Stimulated activated naive CD8-positive, alpha-beta T cell treated with anti-CD3 and anti-CD28 coated beads, Interleukin-15, Interleukin-2, amounts not matched to agents 100 ng/mL and 50 ng/mL, for 24 hours (primary cell): ENCODE results near the gene EYA2.

ENCODE experiments used
- H3K27ac Mint-ChIP-seq: one replicate; pipeline ENCODE4 v1.8.0; 2021; ENCODE audit warnings: mild to moderate bottlenecking, mixed read lengths
- H3K27me3 Mint-ChIP-seq: one replicate; pipeline ENCODE4 v1.8.0; 2021; ENCODE audit warnings: mixed read lengths
- H3K36me3 Mint-ChIP-seq: one replicate; pipeline ENCODE4 v1.8.0; 2021; ENCODE audit warnings: low read depth, mixed read lengths
- H3K4me1 Mint-ChIP-seq: one replicate; pipeline ENCODE4 v1.8.0; 2021; ENCODE audit warnings: low read depth, mixed read lengths
- H3K4me3 Mint-ChIP-seq: one replicate; pipeline ENCODE4 v1.8.0; 2021; ENCODE audit warnings: mild to moderate bottlenecking, mixed read lengths
- H3K9me3 Mint-ChIP-seq: one replicate; pipeline ENCODE4 v1.8.0; 2021; ENCODE audit warnings: mixed read lengths

The EYA2 gene

GRCh38 chr20:46933150-46933549 lies 38.5 kb downstream of the EYA2 start:
- no peaks in the 10 kb centered on the region for H3K4me1 Mint-ChIP-seq
- H3K4me3 Mint-ChIP-seq = no peak overlapping the region
- H3K27ac Mint-ChIP-seq = no peak overlapping the region
- H3K9me3 Mint-ChIP-seq = no peaks in the 10 kb centered on the region
- H3K27me3 Mint-ChIP-seq = peaks cover 12% of the 10 kb centered on the region
- H3K36me3 Mint-ChIP-seq = no peaks in the 10 kb centered on the region

DNA sequence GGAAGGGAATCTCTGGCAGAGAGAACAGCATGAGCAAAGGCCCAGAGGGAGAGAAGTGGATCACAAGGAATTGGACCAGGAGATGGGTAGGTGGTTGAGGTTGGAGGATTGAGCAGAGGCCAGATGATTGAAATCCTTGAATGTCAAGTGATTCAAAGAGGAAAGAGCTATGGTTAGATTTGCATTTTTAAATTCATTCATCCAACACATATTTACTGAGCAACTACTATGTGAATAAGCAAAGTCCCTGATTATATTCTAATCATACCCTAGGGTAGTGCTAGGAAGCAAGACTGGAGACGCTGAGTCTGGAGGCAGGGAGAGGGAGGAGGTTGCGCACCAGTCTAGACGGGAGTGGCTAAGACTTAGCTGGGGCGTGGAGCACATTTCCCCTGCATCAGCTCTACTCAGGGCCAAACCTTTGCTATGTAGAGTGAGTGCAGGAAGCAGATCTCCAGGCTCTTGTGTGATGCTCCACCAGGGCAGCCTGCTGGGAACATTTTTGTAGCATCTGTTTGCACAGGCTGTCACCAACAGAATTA lies 40.2 kb downstream of the EYA2 start:
- no peak overlapping the region for H3K27ac Mint-ChIP-seq
- no peaks in the 10 kb centered on the region for H3K9me3 Mint-ChIP-seq
- no peaks in the 10 kb centered on the region for H3K4me1 Mint-ChIP-seq
- H3K36me3 Mint-ChIP-seq = no peaks in the 10 kb centered on the region
- H3K27me3 Mint-ChIP-seq = peaks cover 13% of the 10 kb centered on the region
- H3K4me3 Mint-ChIP-seq = no peak overlapping the region

DNA sequence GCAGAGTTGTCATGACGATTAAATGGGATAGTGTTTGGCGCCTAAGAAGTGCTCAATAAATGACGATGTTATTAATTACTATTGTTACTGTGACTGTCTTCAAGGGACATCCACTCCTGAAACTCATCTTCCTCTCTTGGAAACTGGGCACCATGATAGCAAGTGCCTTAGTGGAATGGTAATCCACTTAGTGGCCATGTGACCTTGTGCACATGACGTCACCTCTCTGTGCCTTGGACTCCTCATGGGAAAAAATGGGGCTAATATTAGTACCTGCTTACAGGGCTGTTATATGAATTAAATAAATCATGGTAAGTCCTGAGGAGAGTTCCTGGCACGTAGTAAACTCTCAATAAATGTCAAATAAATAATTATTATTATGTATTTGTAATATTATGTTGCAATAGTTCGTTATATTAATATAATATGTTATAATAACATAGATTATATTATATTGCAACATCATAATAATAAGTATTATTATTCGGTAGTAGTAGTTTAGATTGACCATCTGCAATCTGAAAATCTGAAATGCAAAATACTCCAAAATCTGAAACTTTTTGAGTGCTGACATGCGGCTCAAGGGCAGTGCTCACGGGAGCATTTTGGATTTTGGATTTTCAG lies 40.9 kb downstream of the EYA2 start:
- Mint-ChIP-seq H3K9me3 (no peaks in the 10 kb centered on the region), H3K36me3 (no peaks in the 10 kb centered on the region), H3K4me1 (no peaks in the 10 kb centered on the region), H3K4me3 (no peak overlapping the region), H3K27me3 (peaks cover 13% of the 10 kb centered on the region), H3K27ac (no peak overlapping the region)

- H3K4me1 Mint-ChIP-seq = no peaks in the 10 kb centered on the region
- H3K27ac Mint-ChIP-seq = no peak overlapping the region
- H3K9me3 Mint-ChIP-seq = no peaks in the 10 kb centered on the region
- H3K27me3 Mint-ChIP-seq = peaks cover 13% of the 10 kb centered on the region
- no peak overlapping the region for H3K4me3 Mint-ChIP-seq
- no peaks in the 10 kb centered on the region for H3K36me3 Mint-ChIP-seq
Observed at GRCh38 chr20:46936415-46937156, 41.9 kb downstream of the EYA2 start.

DNA sequence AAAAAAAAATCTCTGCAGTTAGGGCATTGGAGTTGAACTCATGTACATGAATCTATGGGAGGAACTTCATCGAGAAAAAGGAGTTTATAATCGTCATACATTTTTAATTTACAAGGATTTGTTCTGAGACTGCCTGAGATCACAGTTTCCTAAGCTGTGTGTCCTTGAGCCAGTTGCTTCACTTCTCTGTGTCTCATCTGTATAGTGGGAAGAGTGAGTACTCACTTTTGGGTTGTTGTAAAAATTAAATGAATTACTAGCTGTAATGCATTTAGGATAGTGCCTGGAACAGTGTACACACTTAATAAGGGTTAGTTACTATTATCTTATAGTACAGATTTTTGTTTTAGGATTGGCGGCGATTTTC lies 42.5 kb downstream of the EYA2 start:
- Mint-ChIP-seq H3K4me1 (no peaks in the 10 kb centered on the region), H3K4me3 (no peak overlapping the region), H3K27ac (no peak overlapping the region), H3K9me3 (no peaks in the 10 kb centered on the region), H3K27me3 (peaks cover 13% of the 10 kb centered on the region), H3K36me3 (no peaks in the 10 kb centered on the region)

GRCh38 chr20:46937533-46938226 lies 43.0 kb downstream of the EYA2 start:
- peaks cover 13% of the 10 kb centered on the region for H3K27me3 Mint-ChIP-seq
- H3K27ac Mint-ChIP-seq = no peak overlapping the region
- H3K4me3 Mint-ChIP-seq = no peak overlapping the region
- no peaks in the 10 kb centered on the region for H3K36me3 Mint-ChIP-seq
- no peaks in the 10 kb centered on the region for H3K9me3 Mint-ChIP-seq
- H3K4me1 Mint-ChIP-seq = no peaks in the 10 kb centered on the region

DNA sequence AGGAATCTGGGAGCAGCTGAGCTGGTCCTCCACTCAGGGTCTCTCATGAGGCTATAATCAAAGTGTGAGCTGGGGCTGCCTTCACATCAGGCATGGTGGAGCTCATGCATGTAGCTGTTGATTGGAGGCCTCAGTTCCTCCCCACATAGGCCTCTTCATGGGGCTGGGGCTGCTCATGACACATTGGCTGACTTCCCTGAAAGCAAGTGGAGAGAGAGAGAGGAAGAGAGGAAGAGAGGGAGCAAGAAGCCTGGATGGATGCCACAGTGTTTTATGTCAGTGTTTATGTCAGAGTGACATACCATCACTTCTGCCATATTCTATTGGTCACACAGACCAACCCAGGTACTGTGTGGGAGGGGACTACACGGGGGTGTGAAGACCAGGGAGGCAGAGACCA lies 43.8 kb downstream of the EYA2 start:
- no peaks in the 10 kb centered on the region for H3K36me3 Mint-ChIP-seq
- no peak overlapping the region for H3K27ac Mint-ChIP-seq
- H3K4me1 Mint-ChIP-seq = no peaks in the 10 kb centered on the region
- no peaks in the 10 kb centered on the region for H3K9me3 Mint-ChIP-seq
- H3K27me3 Mint-ChIP-seq = peaks cover 13% of the 10 kb centered on the region
- H3K4me3 Mint-ChIP-seq = no peak overlapping the region

- Mint-ChIP-seq H3K36me3 (no peaks in the 10 kb centered on the region), H3K27me3 (peaks cover 13% of the 10 kb centered on the region), H3K9me3 (no peaks in the 10 kb centered on the region)
Observed at GRCh38 chr20:46939031-46939965, 44.7 kb downstream of the EYA2 start.

DNA sequence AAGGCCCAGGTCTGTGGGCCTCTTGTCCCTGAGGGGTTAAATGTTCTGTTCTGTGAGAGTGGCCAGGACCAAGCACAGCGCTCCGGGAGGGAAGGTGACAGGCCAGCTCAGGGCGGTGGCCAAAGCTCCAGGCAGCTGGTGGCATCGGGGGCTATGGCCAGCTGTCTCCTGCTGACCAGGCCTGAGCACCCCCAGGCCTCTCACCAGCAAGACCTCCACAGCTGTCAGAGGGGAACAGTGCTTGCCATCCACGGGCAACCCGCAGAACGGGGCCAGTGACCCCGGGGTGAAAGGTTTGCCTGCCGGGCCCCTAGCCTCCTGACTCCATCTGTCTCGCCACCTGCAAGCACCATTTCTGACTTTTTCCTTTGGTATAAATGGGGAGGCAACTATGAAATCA lies 46.0 kb downstream of the EYA2 start:
- Mint-ChIP-seq H3K9me3 (no peaks in the 10 kb centered on the region), H3K4me3 (no peak overlapping the region), H3K27me3 (peaks cover 8% of the 10 kb centered on the region), H3K36me3 (no peaks in the 10 kb centered on the region), H3K27ac (no peak overlapping the region), H3K4me1 (no peaks in the 10 kb centered on the region)

More at GRCh38 chr20:46939031-46939965, 44.7 kb downstream of the EYA2 start:
- Mint-ChIP-seq H3K27ac (no peak overlapping the region), H3K4me3 (no peak overlapping the region), H3K4me1 (no peaks in the 10 kb centered on the region)

DNA sequence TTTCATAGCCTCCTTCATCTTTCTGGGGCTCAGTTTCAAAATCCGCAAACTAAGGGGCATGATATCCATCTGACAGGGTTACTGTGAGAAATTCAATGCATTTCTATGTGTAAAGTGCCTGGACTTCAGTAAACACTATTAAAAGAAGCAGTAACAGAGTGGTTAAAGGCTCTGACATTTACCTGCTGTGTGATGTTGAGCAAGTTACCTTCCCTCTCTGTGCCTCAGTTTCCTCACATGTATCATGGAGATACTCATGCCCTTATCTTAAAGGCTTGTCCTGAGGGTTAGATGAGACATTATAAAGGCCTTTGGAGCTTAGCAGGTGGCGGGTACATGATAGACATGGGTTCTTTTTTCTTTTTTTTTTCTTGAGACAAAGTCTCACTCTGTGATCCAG lies 46.8 kb downstream of the EYA2 start:
- H3K27me3 Mint-ChIP-seq = peaks cover 8% of the 10 kb centered on the region
- H3K4me1 Mint-ChIP-seq = no peaks in the 10 kb centered on the region
- no peak overlapping the region for H3K4me3 Mint-ChIP-seq
- no peaks in the 10 kb centered on the region for H3K36me3 Mint-ChIP-seq
- H3K9me3 Mint-ChIP-seq = no peaks in the 10 kb centered on the region
- H3K27ac Mint-ChIP-seq = no peak overlapping the region

- Mint-ChIP-seq H3K9me3 (peaks cover 4% of the 10 kb centered on the region), H3K4me1 (no peaks in the 10 kb centered on the region), H3K27ac (no peak overlapping the region), H3K4me3 (no peak overlapping the region), H3K27me3 (peaks cover 13% of the 10 kb centered on the region), H3K36me3 (no peaks in the 10 kb centered on the region)
Observed at GRCh38 chr20:46943861-46944591, 49.4 kb downstream of the EYA2 start.

DNA sequence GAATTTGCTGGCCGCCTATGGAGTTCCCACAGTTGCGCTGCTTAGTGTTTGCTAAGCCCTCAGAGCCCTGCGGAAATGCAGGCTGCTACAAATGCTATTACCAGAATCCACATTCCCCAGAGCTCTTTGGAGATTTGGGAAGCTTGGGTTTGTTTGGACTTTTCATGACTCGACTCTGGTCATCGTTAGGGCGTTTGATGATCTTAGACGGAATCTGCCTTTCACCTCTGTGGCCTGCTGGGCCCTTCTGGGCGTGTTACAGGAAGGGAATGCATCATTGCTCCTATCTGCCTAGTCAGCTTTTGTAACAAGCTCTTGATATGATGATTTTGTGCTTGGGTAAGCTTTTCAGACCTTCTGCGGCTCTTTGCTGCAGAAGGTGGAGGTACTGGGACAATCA lies 50.8 kb downstream of the EYA2 start:
- Mint-ChIP-seq H3K4me3 (no peak overlapping the region), H3K27me3 (peaks cover 16% of the 10 kb centered on the region), H3K9me3 (peaks cover 4% of the 10 kb centered on the region)

GRCh38 chr20:46946181-46946624 lies 51.6 kb downstream of the EYA2 start:
- no peaks in the 10 kb centered on the region for H3K4me1 Mint-ChIP-seq
- peaks cover 4% of the 10 kb centered on the region for H3K9me3 Mint-ChIP-seq
- H3K27me3 Mint-ChIP-seq = peaks cover 16% of the 10 kb centered on the region
- no peaks in the 10 kb centered on the region for H3K36me3 Mint-ChIP-seq
- no peak overlapping the region for H3K27ac Mint-ChIP-seq
- H3K4me3 Mint-ChIP-seq = no peak overlapping the region

More for the DNA sequence above, 50.8 kb downstream of the EYA2 start:
- H3K4me1 Mint-ChIP-seq = no peaks in the 10 kb centered on the region
- H3K27ac Mint-ChIP-seq = no peak overlapping the region
- H3K36me3 Mint-ChIP-seq = no peaks in the 10 kb centered on the region

- peaks cover under 1% of the 10 kb centered on the region for H3K4me1 Mint-ChIP-seq
- no peaks in the 10 kb centered on the region for H3K36me3 Mint-ChIP-seq
- H3K27ac Mint-ChIP-seq = no peak overlapping the region
- H3K9me3 Mint-ChIP-seq = peaks cover 4% of the 10 kb centered on the region
- H3K4me3 Mint-ChIP-seq = no peak overlapping the region
- H3K27me3 Mint-ChIP-seq = peaks cover 17% of the 10 kb centered on the region
Observed at GRCh38 chr20:46946796-46947195, 52.2 kb downstream of the EYA2 start.
